ENCODE data around the gene OBSL1. TPM values are rescaled to one million over a fixed set of nuclear protein-coding genes. Genes with fewer than 3 reads are reported as not detected.

OBSL1 gene
- total and polyA plus RNA-seq, 2 donors (not counting 1 experiment from before 2014, with no cell fraction given): not detected

GRCh38 chr2:219553168-219553417 is 18.2 kb downstream of the OBSL1 start:
- Histone ChIP-seq H3K27me3 (replicated peaks in 1 of 4; ENCODE audit: control extremely low read depth in 1 of 4, control insufficient read depth in 3 of 4, insufficient read depth in 4 of 4, low read length in 3 of 4) (peaks cover 0 to 70% (median 23%) of the 10 kb centered on the region in 4 experiments), H3K4me2 (replicated peaks; ENCODE audit: low read depth, low read length, poor library complexity, severe bottlenecking) (peak overlapping the region; percentile 98), H3K4me3 (ENCODE audit: control extremely low read depth in 1 of 5, extremely low read depth in 1 of 5, insufficient read depth in 1 of 5, low read depth in 2 of 5, low read length in 4 of 5) (peak overlapping the region in 3 of 5 experiments; percentile 45 to 52 (median 46)), H3K9ac (ENCODE audit: low read length) (peak overlapping the region; percentile 41), H2AFZ (ENCODE audit: insufficient read depth, low read depth, low read length, poor library complexity, severe bottlenecking) (peak overlapping the region; percentile 64), H3K4me1 (ENCODE audit: control insufficient read depth in 2 of 2, insufficient read depth in 2 of 2, low read length in 2 of 2) (peaks cover 20 to 30% of the 10 kb centered on the region in 2 donors), H3K79me2 (ENCODE audit: control insufficient read depth, insufficient read depth, low read length) (no peaks in the 10 kb centered on the region), H3K36me3 (replicated peaks in 1 of 2; ENCODE audit: control extremely low read depth in 1 of 2, control insufficient read depth in 1 of 2, extremely low read depth in 1 of 2, insufficient read depth in 2 of 2, low read length in 1 of 2) (no peaks in the 10 kb centered on the region), H4K20me1 (ENCODE audit: control insufficient read depth, insufficient read depth, low read length, poor library complexity, severe bottlenecking) (no peaks in the 10 kb centered on the region), H3K27ac (ENCODE audit: low read length in 2 of 2) (no peak overlapping the region), H3K9me3 (ENCODE audit: control extremely low read depth in 1 of 3, control insufficient read depth in 2 of 3, insufficient read depth in 1 of 3, low read length in 2 of 3) (peaks cover 0 to 37% (median 0%) of the 10 kb centered on the region in 3 donors)
- TF ChIP-seq CTCF (IDR thresholded peaks at IDR 0.05) (no peak), EZH2 (IDR thresholded peaks at IDR 0.05; ENCODE audit: borderline replicate concordance, insufficient read depth, low read depth, low read length, poor library complexity, severe bottlenecking) (no peak)
- ATAC-seq (ENCODE audit: low read depth) (no peak), DNase-seq (no peak)
- ChIA-PET CTCF (interaction anchor here (1.0 kb wide), 1 partner anchor 8 kb away, joined by 5 read pairs; no protein-coding TSS in a partner anchor), POLR2A (interaction anchor here (1.9 kb wide), 1 partner anchor 10 kb away, joined by 4 read pairs; the partner anchor contains the start of genes CHPF and TMEM198)
- H3K27me3 Mint-ChIP-seq: peaks cover 52% of the 10 kb centered on the region
- no peaks in the 10 kb centered on the region for H3K9me3 Mint-ChIP-seq (ENCODE audit: insufficient read depth)
- intact Hi-C loops (cut with micrococcal nuclease): loop anchor here (2.0 kb wide), 1 partner anchor 44 kb away; the partner anchor contains the start of gene STK11IP
- peaks cover 14% of the 10 kb centered on the region for H3K4me1 Mint-ChIP-seq
- peak overlapping the region; percentile 71 for H3K4me3 Mint-ChIP-seq
- no peak overlapping the region for H3K27ac Mint-ChIP-seq
- 33% methylated on average over 7 of the region's 7 CpGs for WGBS (ENCODE audit: insufficient coverage)

- ATAC-seq (ENCODE audit: low read depth) (peak; percentile 89), DNase-seq (peak; percentile 86)
- CTCF ChIA-PET: interaction anchor here (1.0 to 1.7 kb wide), 2 partner anchors 9 to 11 kb away, joined by 5 to 6 read pairs; no protein-coding TSS in a partner anchor
- Mint-ChIP-seq H3K4me3 (peak overlapping the region; percentile 76), H3K27ac (no peak overlapping the region), H3K9me3 (ENCODE audit: insufficient read depth) (no peaks in the 10 kb centered on the region), H3K4me1 (peaks cover 14% of the 10 kb centered on the region), H3K27me3 (peaks cover 56% of the 10 kb centered on the region)
- POLR2A ChIA-PET: interaction anchor here (1.9 kb wide), 1 partner anchor 9 kb away, joined by 4 read pairs; the partner anchor contains the start of genes CHPF and TMEM198
- TF ChIP-seq EZH2 (IDR thresholded peaks at IDR 0.05; ENCODE audit: borderline replicate concordance, insufficient read depth, low read depth, low read length, poor library complexity, severe bottlenecking) (no peak), CTCF (IDR thresholded peaks at IDR 0.05) (no peak)
- Histone ChIP-seq H3K4me2 (replicated peaks; ENCODE audit: low read depth, low read length, poor library complexity, severe bottlenecking) (peak overlapping the region; percentile 98), H3K9me3 (ENCODE audit: control extremely low read depth in 1 of 3, control insufficient read depth in 2 of 3, insufficient read depth in 1 of 3, low read length in 2 of 3) (peaks cover 0 to 36% (median 0%) of the 10 kb centered on the region in 3 donors), H3K27ac (ENCODE audit: low read length in 2 of 2) (no peak overlapping the region), H3K4me3 (ENCODE audit: control extremely low read depth in 1 of 5, extremely low read depth in 1 of 5, insufficient read depth in 1 of 5, low read depth in 2 of 5, low read length in 4 of 5) (peak overlapping the region in 4 of 5 experiments; percentile 35 to 52 (median 46)), H3K36me3 (replicated peaks in 1 of 2; ENCODE audit: control extremely low read depth in 1 of 2, control insufficient read depth in 1 of 2, extremely low read depth in 1 of 2, insufficient read depth in 2 of 2, low read length in 1 of 2) (no peaks in the 10 kb centered on the region), H4K20me1 (ENCODE audit: control insufficient read depth, insufficient read depth, low read length, poor library complexity, severe bottlenecking) (no peaks in the 10 kb centered on the region), H3K9ac (ENCODE audit: low read length) (peak overlapping the region; percentile 41), H3K4me1 (ENCODE audit: control insufficient read depth in 2 of 2, insufficient read depth in 2 of 2, low read length in 2 of 2) (peaks cover 20 to 30% of the 10 kb centered on the region in 2 donors), H3K79me2 (ENCODE audit: control insufficient read depth, insufficient read depth, low read length) (no peaks in the 10 kb centered on the region), H3K27me3 (replicated peaks in 1 of 4; ENCODE audit: control extremely low read depth in 1 of 4, control insufficient read depth in 3 of 4, insufficient read depth in 4 of 4, low read length in 3 of 4) (peaks cover 0 to 73% (median 23%) of the 10 kb centered on the region in 4 experiments), H2AFZ (ENCODE audit: insufficient read depth, low read depth, low read length, poor library complexity, severe bottlenecking) (peak overlapping the region; percentile 64)
- 4% methylated on average over 99 of the region's 99 CpGs for WGBS (ENCODE audit: insufficient coverage)
- intact Hi-C loops (cut with micrococcal nuclease): loop anchor here (1.0 to 2.0 kb wide), 2 partner anchors 8 to 44 kb away; partner anchors contain the start of genes STK11IP and TMEM198
These were observed 18.8 kb downstream of the OBSL1 start for GRCh38 chr2:219552382-219553167.
